HG03442 (cell line): Measurements from ENCODE around the gene COL27A1.

ENCODE experiments used
- ATAC-seq: cut with Tn5 transposase; IDR thresholded peaks from one replicate; pipeline ENCODE4 v1.9.1; 2021; ENCODE audit warnings: mild to moderate bottlenecking, moderate library complexity; ENCODE audit not compliant: unreplicated experiment

Gene COL27A1

DNA sequence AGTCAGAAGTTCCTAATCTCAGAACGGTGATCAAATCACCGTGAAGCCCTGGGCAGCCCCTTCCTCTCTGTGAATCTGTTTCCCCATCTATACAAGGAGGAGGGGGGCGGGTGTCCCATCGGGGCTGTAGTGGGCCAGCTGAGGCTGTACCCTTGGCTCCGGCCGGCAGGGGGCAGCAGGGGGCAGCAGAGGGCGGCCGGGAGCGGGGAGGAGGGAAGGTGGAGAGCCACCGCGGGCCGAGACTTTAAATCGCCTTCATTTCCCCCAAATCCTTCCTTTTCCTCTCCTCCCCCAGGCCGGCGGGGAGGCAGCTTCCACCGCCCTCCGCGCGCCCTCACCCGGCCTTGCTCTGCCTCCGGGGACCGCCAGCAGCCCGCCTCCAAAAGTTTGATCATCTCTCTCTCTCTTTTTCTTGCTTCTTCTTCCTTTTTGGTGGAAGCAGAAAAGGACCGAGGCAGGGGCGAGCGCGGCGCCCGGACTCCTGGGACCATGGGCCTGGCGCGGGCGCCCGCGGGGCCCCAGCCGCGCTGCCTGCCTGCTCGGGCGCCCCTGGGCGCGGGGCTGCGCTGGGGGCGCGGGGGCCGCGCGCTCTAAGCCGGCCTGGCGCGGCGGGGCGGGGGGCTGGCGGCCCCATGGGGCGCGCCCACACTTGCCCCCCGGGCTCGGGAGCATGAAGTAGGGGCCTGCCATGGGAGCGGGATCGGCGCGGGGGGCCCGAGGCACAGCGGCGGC, at the start of gene COL27A1:
Gene COL27A1, plus strand, starts transcription at position 275 of the 732 bp plus-strand sequence. Its CDS starts 414 bp downstream, at position 689.
- ATAC-seq: peak; percentile 90

DNA sequence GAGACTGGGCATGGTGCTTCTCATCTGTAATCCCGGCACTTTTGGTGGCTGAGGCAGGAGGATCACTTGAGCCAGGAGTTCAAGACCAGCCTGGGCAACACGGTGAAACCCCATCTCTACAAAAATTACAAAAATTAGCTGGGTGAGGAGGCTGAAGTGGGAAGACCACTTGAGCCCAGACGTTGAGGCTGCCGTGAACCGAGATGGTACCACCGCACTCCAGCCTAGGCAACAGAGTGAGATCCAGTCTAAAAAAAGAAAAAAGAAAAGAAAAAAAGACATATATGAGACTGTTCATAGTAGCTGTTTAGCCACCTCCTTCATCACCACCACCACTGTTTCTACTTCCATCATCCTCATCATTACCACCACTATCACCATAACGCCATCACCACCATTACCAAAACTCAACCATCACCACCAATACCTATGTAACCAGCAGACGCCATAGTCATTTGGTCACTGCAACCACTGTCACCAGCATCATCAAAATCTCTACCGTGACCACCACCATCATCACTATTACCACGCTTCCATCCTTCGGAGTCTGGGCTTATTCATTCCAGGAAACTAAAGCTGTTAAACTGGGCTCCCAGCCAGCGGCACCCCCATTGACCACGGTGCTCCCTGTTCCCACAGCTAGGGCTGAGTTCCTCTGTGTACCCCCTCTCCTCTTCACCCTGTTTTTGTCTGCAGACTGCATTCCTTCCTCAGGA, 47.9 kb upstream of the COL27A1 start:
- no peak for ATAC-seq

DNA sequence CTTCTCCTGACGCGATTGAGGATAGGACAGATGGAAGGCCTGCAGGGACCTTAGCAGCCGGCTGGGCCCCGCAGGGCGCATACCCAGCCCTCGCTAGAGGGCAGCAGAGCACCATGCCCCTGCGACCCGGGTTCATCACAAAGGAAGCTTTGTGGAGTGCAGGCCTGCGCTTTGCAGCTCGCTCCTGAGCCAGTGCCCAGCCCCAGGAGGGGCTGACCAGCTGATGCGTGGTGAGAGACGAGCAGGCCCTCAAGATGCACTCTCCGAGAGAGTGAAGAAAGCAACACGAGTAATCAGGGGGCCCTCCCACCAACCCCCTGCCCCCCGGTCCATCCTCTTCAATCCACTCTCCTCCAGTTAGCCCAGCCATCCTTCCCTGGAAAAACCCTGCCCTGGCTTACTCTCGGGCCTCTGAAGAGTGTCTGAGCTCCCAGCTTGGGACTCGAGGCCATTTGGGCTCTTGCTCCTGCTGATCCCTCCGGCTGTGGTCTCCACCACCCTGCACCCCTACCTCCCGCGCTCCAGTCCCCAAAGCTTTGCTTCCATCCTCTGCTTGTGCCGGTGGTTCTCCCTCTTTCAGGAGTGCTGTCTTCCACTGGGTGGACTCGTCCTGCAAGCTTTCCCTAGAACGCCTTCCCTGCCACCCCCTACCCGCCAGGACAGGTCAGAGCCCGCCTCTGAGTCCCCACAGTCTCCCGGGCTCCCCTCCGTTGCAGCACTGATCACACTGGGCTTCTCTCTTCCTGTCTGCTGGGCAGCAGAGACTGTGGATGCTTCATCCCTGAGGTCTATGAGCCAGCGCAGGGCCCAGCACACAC, 47.1 kb upstream of the COL27A1 start:
- ATAC-seq: peak; percentile 60

DNA sequence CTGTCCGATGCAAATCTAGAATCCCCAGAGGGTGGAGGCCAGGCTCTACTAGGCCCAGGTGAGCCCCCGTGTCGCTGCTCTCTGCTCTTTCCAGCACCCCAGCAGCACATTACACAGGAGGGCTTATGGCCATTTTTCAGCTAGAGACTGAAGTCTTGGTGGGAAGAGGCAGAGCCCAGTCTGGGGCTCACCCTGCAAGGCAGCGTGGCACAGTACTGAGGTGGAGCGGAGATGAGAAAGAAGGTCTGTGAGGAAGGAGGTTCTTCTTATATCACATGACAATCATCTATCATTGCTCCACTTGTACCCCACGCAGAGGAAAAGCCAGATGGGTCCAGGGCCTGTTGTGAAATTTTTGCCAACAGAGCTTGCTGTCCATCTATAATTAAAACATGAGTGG, 46.2 kb upstream of the COL27A1 start:
- no peak for ATAC-seq

DNA sequence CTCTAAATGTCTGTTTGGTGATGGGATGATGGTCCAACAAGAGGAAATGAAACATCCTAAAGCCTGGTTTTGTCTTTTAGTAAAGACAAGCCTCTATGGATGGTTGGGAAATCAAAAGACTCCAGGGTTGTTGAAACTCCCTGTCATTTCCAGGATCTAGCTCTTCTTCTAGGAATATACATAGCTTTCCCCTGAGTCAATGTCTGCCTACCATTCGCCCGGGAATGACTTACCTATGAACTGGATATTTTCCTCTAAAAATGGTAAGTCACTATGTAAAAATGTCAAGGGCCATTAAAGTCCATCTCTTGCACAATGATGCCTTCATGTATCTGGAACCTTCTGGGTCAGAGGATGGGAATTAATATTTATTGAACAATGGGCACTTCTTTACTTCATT, 45.2 kb upstream of the COL27A1 start:
- no peak for ATAC-seq

DNA sequence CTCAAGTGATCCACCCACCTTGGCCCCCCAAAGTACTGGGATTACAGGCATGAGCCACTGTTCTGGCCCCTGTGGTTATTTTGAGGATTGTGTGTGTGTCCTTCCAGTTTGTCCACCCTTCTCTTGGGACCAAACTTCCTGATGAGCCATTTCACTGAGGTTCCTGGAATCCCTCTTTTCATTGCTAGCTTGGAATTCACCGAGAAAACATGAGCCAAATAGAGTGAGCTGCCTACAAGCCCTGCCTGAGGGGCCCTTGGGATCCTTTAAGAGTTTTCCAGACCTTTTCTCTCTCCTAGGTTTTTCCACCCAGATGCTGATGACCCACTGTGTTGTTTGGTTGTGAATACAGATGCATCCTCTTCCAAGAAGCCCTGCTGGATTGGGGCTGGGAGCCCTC, 43.0 kb upstream of the COL27A1 start:
- ATAC-seq: no peak

DNA sequence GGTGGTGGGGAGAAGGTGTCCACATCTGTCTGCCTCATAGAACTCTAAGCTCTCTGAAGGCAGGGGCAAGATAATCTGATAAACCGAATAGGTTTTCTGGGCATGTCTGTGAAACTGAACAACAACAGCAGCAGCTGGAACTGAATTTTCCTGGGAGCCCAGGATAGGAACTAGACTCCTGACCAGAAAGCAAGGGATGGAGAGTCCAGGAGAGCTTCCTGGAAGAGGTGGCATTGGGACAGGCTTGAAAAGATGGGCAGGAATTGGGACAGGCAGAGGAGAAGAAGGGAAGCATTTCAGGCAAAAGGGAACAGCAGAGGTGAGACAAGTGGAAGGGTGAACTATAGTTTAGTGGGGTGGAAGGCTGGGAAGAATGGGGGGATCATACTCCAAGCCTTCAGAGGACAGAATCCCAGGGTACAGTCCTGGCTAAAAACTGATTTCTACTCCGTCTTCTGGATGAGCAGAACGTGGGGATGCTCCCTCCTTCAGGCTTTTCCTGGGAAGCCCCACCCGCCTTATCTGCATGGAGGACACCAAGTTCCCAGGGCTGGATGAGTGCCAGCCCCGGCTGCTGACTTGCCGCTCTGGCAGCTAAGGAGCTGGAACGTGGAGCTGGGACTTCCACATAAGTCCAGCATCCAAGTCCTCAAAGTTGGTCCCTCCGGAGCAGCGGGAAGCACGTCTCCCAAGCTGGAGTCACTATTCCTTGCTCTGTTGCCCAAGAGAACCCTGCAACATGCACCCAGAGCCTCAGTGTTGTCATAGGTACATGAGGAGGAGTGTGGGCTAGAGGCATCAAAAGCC, 42.4 kb upstream of the COL27A1 start:
- ATAC-seq: no peak

DNA sequence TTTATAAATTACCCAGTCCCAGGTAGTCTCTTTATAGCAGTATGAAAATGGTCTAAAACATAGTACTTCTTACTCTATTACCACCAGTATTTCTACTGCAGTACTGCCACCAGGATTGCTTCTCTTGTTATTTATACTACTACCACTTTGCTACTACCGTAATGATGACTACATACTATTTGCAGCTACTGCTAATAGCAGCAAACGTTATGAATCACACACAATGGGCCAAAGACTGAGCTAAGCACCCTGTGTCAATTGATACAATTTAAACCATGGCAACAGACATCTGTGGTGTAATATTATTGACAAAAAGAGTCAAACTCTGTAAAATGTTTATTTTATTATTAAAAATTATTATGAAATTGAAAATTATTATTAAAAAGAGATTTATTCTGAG, 41.0 kb upstream of the COL27A1 start:
- ATAC-seq: no peak

DNA sequence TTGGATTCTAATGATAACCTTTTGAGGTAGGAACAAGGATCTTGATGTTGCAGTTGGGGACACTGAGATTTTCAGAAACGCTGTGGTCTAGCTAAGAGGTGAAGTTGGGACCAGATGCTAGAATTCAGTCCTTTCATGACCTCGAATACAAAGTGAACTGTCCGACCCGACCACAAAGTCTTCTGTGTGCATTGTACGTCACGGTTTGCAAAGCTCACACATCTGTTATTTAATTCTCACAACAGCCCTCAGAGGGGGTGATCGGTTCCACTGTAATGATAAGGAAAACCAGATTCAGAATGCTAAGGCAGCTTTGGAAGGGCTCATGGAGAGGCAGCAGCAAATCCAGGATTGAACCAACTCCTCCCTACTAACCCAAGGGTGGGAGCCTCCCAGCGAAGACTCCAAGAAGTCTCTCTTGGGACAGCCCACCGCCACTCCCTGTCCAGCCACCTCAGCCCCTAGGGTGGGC, 39.6 kb upstream of the COL27A1 start:
- ATAC-seq: no peak

DNA sequence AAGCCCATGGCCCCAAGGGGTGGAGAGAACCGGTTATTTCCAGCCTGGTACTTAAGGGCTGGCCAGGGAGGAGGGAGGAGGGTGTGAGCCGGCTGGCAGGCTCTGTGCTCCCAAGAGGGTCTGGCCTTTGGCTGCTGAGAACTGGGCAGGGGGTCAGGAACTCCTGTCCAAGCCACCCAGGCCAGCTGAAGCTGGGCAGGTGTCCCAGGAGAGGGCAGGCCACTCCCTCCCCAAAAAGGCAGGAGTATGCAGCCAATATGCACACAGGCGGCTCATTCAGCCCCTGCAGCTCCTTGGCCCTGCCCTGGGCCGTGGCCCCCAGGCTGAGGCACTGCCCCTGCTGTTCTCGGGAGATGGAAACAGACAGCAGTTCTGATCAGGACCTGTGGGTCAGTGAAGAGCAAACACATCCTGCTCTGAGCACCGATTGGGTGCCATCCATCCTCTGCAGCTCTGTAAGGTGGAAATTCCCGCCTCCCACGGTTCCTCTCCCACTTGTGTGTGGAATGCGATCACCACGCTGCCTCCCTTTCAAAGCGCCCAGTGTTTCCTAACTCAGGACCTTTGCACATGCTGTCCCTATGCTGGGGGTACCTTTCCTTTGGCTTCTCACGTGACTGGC, 39.1 kb upstream of the COL27A1 start:
- ATAC-seq: no peak

DNA sequence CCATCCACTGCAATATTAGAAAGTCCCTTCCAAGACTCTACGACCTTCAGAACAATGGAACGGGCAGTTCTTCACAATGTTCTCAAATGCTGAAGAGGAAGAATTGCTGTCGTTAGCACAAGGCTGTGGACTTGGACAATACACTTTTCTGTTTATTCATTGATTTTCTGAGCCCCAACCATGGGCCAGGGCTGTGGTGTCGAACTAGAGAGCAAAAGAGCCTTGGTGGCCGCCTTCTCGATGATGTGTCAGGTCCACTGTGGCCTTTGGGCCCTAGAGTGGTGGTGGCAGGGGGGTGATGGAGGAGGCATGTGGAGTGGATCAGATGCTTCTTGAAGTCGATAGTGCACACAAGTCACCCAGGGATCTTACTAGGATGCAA, 37.7 kb upstream of the COL27A1 start:
- no peak for ATAC-seq

DNA sequence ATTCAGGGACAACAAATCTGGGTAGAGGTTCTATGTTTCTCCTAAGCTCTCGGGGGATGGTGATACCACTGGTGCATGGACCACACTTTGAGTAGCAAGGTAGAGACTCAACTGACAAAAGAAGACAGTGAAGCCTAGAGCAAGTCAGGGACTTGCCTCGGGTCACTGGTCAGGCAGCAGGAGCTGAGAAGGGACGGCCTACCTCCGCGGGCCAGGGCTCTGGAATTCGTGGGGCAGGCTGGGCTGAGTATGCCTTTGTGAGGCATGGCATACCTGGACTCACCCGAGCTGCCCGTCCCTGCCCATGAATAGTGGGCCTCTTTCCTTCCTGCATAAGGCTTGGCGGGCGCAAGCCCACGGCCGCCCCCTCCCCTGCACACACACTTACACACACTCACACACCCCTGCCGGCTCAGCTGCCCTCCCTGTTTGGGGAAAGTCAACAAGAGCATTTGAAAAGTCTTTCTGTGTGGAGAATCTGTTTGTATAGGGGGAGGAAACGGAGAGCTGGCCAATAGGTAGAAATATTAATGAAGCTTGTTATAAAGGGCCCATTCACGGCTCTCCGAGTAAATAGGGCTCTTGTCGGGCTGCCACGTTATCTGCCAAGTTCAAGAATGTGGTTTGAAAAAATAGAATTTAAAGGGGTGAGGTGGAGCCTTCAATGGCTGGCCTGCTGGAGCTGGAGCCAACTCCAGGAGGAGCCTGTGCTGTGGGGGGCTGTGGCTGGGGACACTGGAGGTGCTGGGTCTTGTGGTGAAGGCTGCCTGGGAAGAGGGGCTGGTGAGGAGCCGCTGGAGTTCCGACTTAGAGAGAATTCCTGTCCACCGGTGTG, 37.1 kb upstream of the COL27A1 start:
- no peak for ATAC-seq

DNA sequence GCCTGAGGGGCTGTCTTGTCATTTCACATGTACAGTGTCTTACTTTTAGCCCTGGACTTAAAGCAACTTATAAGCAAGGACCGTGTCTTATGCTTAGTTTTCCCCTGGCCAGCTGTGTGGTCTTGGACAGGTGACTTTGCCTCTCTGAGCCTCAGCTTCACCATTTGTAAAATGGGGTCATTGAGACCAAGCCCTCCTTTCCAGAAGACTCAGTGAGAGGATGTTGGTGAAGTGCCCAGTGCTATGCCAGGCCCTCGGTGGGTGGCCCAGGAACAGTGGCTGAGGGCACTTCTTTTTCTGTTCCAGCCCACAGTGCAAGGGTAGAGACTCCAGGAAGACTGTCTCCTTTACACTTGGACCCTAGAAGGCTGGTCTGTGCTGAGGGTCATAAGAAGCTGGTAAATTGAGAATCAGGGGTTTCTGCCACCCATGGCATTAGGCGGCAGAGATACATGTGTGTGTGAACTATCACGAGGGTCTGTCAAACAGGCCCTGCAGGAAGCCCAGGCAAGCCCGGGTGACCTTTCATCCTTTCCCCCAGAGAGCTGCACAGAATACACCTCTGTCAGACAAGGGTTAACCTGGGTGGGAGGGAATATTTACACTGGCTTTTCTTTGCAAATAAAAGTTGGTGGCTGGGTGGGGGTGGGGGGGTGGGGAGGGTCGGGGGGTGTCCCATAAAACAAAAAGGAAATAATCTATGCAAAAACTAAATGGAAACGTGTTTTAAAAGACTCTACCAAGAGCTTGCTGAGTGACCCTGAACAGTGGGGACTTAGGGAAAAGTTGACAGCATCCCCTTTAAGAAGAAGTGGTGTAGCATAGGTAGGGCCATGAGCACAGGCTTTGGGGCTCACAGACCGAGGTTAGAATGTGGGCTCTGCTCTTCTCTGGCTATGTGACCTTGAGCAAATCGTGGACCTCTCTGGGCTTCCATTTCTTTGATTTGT, 35.8 kb upstream of the COL27A1 start:
- no peak for ATAC-seq

DNA sequence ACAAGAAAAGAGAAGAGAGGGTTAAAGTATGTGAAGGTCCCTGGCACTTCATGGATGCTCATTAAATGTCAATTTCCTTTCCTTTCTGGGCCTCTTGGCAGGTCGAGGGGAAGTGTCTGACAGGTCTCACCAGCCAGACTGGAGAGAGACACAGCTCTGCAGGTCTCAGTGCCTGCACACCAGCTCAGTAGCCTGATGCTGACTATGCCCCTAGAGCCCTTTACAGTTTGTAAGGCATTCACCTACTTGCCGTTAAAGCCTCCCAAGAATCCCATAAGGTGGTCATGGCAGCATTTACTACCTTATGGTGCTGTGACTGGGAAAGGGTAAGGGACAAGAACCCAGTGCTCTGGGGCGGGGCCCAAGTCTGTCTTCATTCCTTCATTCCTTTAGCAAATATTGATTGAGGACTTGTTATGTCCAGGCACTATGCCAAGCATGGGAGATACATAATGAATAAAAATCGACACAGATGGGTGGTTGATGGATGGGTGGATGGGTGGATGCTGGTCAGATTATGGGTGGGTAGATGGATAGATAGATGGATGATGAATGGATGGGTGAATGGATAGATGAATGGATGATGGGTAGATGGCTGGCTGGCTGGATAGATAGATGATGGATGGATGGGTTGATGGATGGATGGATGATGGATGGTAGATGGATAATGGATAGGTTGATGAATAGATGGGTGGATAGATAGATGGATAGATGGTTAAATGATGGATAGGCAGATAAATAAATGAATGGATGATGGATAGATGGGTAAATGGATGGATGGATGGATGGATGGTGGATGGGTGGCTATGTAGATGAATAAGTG, 34.9 kb upstream of the COL27A1 start:
- no peak for ATAC-seq

DNA sequence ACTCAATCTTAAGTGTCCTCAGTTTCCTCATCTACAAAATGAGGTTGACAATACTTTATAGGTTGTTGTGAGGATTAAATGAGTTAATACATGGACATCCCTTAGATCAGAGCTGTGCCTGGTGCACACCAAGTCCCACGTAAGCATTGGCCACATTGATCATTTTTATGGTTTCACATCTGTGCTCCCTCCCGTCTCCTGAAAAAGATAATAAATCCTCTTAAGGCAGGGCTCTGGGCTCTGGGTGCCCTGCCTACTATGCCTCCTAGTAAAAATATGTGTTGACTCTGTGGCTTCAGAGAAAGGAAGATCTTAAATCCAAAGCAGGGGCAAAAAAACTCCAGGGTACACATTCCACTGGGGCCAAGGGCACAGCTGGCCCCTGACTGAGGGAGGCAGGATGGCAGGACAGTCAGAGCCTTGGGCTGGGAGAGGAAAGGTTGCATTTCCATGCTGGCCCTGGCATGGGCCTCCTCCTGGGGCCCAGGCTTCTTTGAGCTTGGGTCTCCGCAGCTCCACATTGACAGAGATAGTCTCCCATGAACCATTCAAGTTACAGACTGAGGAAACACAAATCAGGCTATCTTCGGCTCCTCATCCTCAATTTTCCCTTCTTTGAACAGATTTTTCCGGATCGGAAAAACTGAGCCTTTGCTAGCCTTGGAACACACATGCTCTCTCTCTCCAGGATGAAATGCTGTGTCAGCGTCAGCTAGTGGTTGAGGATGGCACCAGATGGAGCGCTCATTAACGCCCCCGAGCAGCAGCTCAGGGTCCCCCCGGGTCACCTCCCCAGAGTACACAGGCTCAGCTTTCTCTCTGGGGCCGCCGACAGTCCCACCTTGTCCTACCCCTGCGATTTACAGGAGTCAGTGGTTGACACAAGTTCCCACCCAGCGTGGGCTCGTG, 33.9 kb upstream of the COL27A1 start:
- ATAC-seq: no peak
